K562 (cell line): ENCODE measurements around the gene USHBP1. TPM values are rescaled to one million over a fixed set of nuclear protein-coding genes. Genes with fewer than 3 reads are reported as not detected.

Source experiments
- CREB1 ChIP-seq, 2 experiments: sonication (generic) in 1 of 2; formaldehyde crosslinking in 1 of 2; IDR thresholded peaks; 2 replicates each; pipeline versions ENCODE4 v1.6.1 to v1.8.0; 2012 to 2022; ENCODE audit warnings: inconsistent platforms in 1 of 2, mild to moderate bottlenecking in 1 of 2, missing genetic modification reagents in 1 of 2, moderate library complexity in 1 of 2
- EZH2 ChIP-seq: IDR thresholded peaks from 2 replicates; pipeline ENCODE4 v1.6.1; 2012; ENCODE audit warnings: low read depth, mild to moderate bottlenecking, inconsistent platforms, low read length, borderline replicate concordance
- FOXJ2 ChIP-seq: fragments of 200-800 bp; sonication (Bioruptor generic); IDR thresholded peaks from 2 replicates; pipeline ENCODE4 v1.6.1; 2016; ENCODE audit warnings: missing genetic modification characterization, missing compliant biosample characterization
- FOXJ3 ChIP-seq: sonication (generic); formaldehyde crosslinking; IDR thresholded peaks from 2 replicates; pipeline ENCODE4 v1.4.0; 2020; ENCODE audit warnings: mild to moderate bottlenecking, missing genetic modification reagents
- MXI1 ChIP-seq: IDR thresholded peaks from 2 replicates; pipeline ENCODE4 v1.6.1; 2011; ENCODE audit warnings: low read depth, mild to moderate bottlenecking, improper control_type of control experiment, low read length
- MYC ChIP-seq, 2 experiments: fragments of 250-450 bp in 1 of 2; sonication (Bioruptor Pico) in 1 of 2; IDR thresholded peaks; 2 replicates each; pipeline versions ENCODE4 v1.5.1 to v1.6.1; 2012 to 2021; ENCODE audit warnings: low read depth in 2 of 2, borderline replicate concordance in 1 of 2, improper control_type of control experiment in 1 of 2, low read length in 1 of 2, mild to moderate bottlenecking in 1 of 2, moderate library complexity in 1 of 2
- NEUROD1 ChIP-seq: fragments of 150-350 bp; IDR thresholded peaks from 2 replicates; pipeline ENCODE4 v1.6.1; 2014; ENCODE audit warnings: borderline replicate concordance, low read length, low read depth; ENCODE audit not compliant: partially characterized antibody
- NFE2 ChIP-seq: IDR thresholded peaks from 2 replicates; pipeline ENCODE4 v1.6.1; 2014; ENCODE audit warnings: antibody characterized with exemption, low read depth
- POLR2G ChIP-seq: fragments of 200-400 bp; formaldehyde crosslinking; IDR thresholded peaks from 2 replicates; pipeline ENCODE4 v1.6.1; 2017; ENCODE audit warnings: low read depth, mild to moderate bottlenecking, antibody characterized with exemption, low read length, moderate library complexity
- RBM14 ChIP-seq: fragments of 200-400 bp; formaldehyde crosslinking; IDR thresholded peaks from 2 replicates; pipeline ENCODE4 v1.6.1; 2018; ENCODE audit warnings: low read depth, mild to moderate bottlenecking, low read length, moderate library complexity, borderline replicate concordance; ENCODE audit not compliant: insufficient read depth
- SMAD3 ChIP-seq: fragments of 450-650 bp; formaldehyde crosslinking; conservative IDR thresholded peaks from 2 replicates; pipeline ENCODE4 v1.4.0; 2020; ENCODE audit warnings: mild to moderate bottlenecking
- SMAD4 ChIP-seq: fragments of 250-450 bp; sonication (Bioruptor Pico); conservative IDR thresholded peaks from 2 replicates; pipeline ENCODE4 v1.8.0; 2021; ENCODE audit warnings: inconsistent platforms, mild to moderate bottlenecking, moderate library complexity
- XRCC3 ChIP-seq: fragments of 450-650 bp; IDR thresholded peaks from 2 replicates; pipeline ENCODE4 v1.6.1; 2017; ENCODE audit warnings: mild to moderate bottlenecking, moderate library complexity
- ZBTB12 ChIP-seq: fragments of 250-450 bp; sonication (Bioruptor Pico); IDR thresholded peaks from 2 replicates; pipeline ENCODE4 v1.4.0; 2020
- ZKSCAN8 ChIP-seq: fragments of 200-800 bp; sonication (Bioruptor generic); IDR thresholded peaks from 2 replicates; pipeline ENCODE4 v1.6.1; 2016; ENCODE audit warnings: missing genetic modification characterization, missing compliant biosample characterization
- ZNF274 ChIP-seq: IDR thresholded peaks from 2 replicates; pipeline ENCODE4 v1.6.1; 2011; ENCODE audit warnings: low read depth, mild to moderate bottlenecking, low read length, moderate library complexity, borderline replicate concordance
- ZNF395 ChIP-seq: fragments of 200-800 bp; sonication (Bioruptor generic); IDR thresholded peaks from 2 replicates; pipeline ENCODE4 v1.6.1; 2017; ENCODE audit warnings: missing genetic modification characterization, missing compliant biosample characterization
- ZNF445 ChIP-seq: fragments of 250-450 bp; sonication (Bioruptor Pico); IDR thresholded peaks from 2 replicates; pipeline ENCODE4 v1.4.0; 2020; ENCODE audit warnings: low read depth, mild to moderate bottlenecking, moderate library complexity
- ZNF644 ChIP-seq: fragments of 200-800 bp; sonication (Bioruptor generic); IDR thresholded peaks from 2 replicates; pipeline ENCODE4 v1.6.1; 2016; ENCODE audit warnings: low read depth, missing genetic modification characterization, missing compliant biosample characterization
- polyA plus RNA-seq, 8 experiments: library from polyadenylated mRNA; depleted of rRNA in 4 of 8; stranded (reverse) in 5 of 8; unstranded in 3 of 8; fragments of >200 nt; fragmentation: Nextera tagmentation in 2 of 8; fragmentation: Illumina TruSeq in 1 of 8; extraction: Ambion mirVana in 2 of 8; extraction: Trizol in 1 of 8; gene quantifications; 2 replicates each; pipeline versions ENCODE4 v1.2.1 to v1.2.3, GENCODE V29; 2011 to 2014; ENCODE audit warnings: inconsistent platforms in 1 of 8, missing spikeins in 1 of 8
- total RNA-seq, 7 experiments: library from RNA; depleted of rRNA in 6 of 7; stranded (reverse); fragments of >200 nt in 6 of 7; fragmentation: Illumina TruSeq in 2 of 7; extraction: Trizol in 2 of 7; gene quantifications; 2 replicates each; pipeline versions ENCODE4 v1.2.1 to v1.2.3, GENCODE V29; 2011 to 2021; ENCODE audit warnings: low replicate concordance in 1 of 7
- TF ChIP-seq, protein P1 (sequence below): fragments of 450-650 bp; formaldehyde crosslinking; IDR thresholded peaks from 2 replicates; pipeline ENCODE4 v1.4.0; 2022; ENCODE audit warnings: missing genetic modification characterization

The USHBP1 gene
- total and polyA plus RNA-seq, 9 of the 15 experiments (the other 6 are each of a cell fraction or from before 2014, with no cell fraction given): 0.03 to 0.10 (median 0.05) TPM; not detected in 5

DNA sequence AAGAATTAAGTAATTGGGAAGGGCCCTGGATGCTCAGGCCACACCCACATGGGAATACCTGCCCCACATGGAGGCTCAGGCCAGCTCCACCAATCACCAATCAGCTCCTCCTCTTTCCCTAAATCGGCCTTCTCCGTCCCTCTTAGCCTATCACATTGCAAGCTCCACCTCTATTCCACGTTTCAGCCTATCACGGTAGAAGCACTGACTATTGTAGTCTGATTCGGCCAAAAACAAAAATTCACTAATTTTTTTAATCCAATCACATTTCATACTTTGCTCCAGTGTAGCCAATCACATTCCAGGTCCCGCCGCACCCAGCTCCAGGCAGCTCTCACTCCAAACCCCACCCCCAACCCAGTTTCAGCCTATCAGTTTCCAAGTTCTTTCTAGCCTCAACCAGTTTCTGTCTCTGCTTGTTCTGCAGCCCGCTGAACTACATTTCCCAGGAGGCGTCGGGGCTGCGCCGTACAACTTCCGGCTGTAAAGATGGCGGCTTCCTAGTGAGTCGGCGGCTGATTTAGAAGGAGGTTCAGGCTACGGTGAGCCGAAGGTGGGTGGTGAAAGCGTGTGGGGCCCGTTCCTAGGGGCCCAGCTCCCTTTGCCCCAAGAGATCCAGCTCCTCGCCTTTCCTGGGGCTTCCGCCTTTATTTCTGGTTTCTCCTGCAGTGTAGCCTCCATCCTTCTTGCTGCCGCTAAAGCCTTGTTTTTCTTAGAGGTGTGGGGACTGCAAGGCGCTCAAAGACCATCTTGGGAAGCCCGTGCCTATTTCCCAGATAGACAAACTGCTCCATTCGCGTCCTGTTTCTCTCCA lies 2.6 kb upstream of the USHBP1 start, which contains the start of gene BABAM1 (continued):
- TF ChIP-seq ZNF395 (CRISPR knock-in tag) (peak; percentile 100), SMAD3 (CRISPR knock-in tag) (no peak), CREB1 (IDR thresholded peaks at IDR 0.05) (peak; percentile 81), CREB1 (CRISPR knock-in tag; IDR thresholded peaks at IDR 0.05) (peak; percentile 82), NEUROD1 (peak; percentile 97), ZBTB12 (CRISPR knock-in tag) (0 out of 2 replicates have a peak, but pooled peaks have one; percentile 7), MYC (IDR thresholded peaks at IDR 0.05; ENCODE audit: low read depth, low read length) (0 out of 2 replicates have a peak, but pooled peaks have one; percentile 10), MYC (CRISPR knock-in tag; IDR thresholded peaks at IDR 0.05; ENCODE audit: borderline replicate concordance, low read depth) (no peak), ZNF644 (peak; percentile 99), SMAD4 (CRISPR knock-in tag) (peak; percentile 73), FOXJ3 (CRISPR knock-in tag) (no peak), POLR2G (peak; percentile 73), ZKSCAN8 (peak; percentile 96), RBM14 (no peak), FOXJ2 (tag) (peak; percentile 94), MXI1 (no peak; the same call in 1 of the 2 replicates), ZNF445 (no peak), XRCC3 (no peak), ZNF274 (no peak), EZH2 (peak; percentile 89; the same call in 1 of the 2 replicates), NFE2 (no peak)
- TF ChIP-seq, protein P1, sequence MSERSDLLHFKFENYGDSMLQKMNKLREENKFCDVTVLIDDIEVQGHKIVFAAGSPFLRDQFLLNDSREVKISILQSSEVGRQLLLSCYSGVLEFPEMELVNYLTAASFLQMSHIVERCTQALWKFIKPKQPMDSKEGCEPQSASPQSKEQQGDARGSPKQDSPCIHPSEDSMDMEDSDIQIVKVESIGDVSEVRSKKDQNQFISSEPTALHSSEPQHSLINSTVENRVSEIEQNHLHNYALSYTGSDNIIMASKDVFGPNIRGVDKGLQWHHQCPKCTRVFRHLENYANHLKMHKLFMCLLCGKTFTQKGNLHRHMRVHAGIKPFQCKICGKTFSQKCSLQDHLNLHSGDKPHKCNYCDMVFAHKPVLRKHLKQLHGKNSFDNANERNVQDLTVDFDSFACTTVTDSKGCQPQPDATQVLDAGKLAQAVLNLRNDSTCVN (CRISPR knock-in tag): peak; percentile 38; the same call in 1 of the 2 replicates
